A673 (cell line): ENCODE results near the gene LPCAT2. TPM values are rescaled to one million over a fixed set of nuclear protein-coding genes. Genes with fewer than 3 reads are reported as not detected.

Experiments used
- BruUV-seq: library from RNA; stranded (reverse); fragments of 400-500 nt; replicated peaks from 2 replicates; lab custom pipeline; 2021; lab: Mats Ljungman, UMichigan
- CTCF ChIA-PET: fragments of 300-600 bp; sonication (Branson Sonifier 250); formaldehyde crosslinking; loops from one replicate; lab custom pipeline; 2022; ENCODE audit warnings: antibody characterized with exemption; lab: Charles Lee
- POLR2A ChIA-PET: fragments of 300-600 bp; sonication (Branson Sonifier 250); formaldehyde crosslinking; loops from one replicate; lab custom pipeline; 2022; ENCODE audit warnings: antibody characterized with exemption; ENCODE audit not compliant: low non-redundant PET; lab: Charles Lee
- DNase-seq: peaks from one replicate; pipeline ENCODE4 v3.0.0-alpha.2; 2015; ENCODE audit warnings: low spot score
- H3K27ac ChIP-seq: fragments of 200-600 bp; sonication (generic); 2 replicates; pipeline ENCODE4 v1.5.1; 2016; ENCODE audit warnings: mixed run types, low read depth, mild to moderate bottlenecking, mixed read lengths, antibody characterized with exemption, low read length; ENCODE audit not compliant: poor library complexity, severe bottlenecking
- H3K27me3 ChIP-seq: fragments of 200-600 bp; sonication (generic); replicated peaks from 2 replicates; pipeline ENCODE4 v1.6.1; 2017; ENCODE audit warnings: mixed run types, low read depth, mild to moderate bottlenecking, mixed read lengths, antibody characterized with exemption, low read length; ENCODE audit not compliant: insufficient read depth, poor library complexity
- H3K36me3 ChIP-seq: fragments of 200-600 bp; sonication (generic); 2 replicates; pipeline ENCODE4 v1.6.1; 2016; ENCODE audit warnings: mixed run types, mild to moderate bottlenecking, mixed read lengths, antibody characterized with exemption, low read length; ENCODE audit not compliant: insufficient read depth, poor library complexity, severe bottlenecking
- H3K4me1 ChIP-seq: fragments of 200-600 bp; sonication (generic); 2 replicates; pipeline ENCODE4 v1.6.1; 2017; ENCODE audit warnings: mixed run types, mild to moderate bottlenecking, mixed read lengths, antibody characterized with exemption, low read length; ENCODE audit not compliant: insufficient read depth, poor library complexity, severe bottlenecking
- H3K4me3 ChIP-seq: fragments of 200-600 bp; sonication (generic); 2 replicates; pipeline ENCODE4 v1.5.1; 2016; ENCODE audit warnings: low read depth, mixed run types, mild to moderate bottlenecking, mixed read lengths, low read length; ENCODE audit not compliant: poor library complexity, severe bottlenecking
- H3K9me3 ChIP-seq: fragments of 200-600 bp; sonication (generic); 2 replicates; pipeline ENCODE4 v1.6.1; 2016; ENCODE audit warnings: mixed run types, low read depth, mild to moderate bottlenecking, mixed read lengths, antibody characterized with exemption, low read length; ENCODE audit not compliant: poor library complexity, severe bottlenecking
- CTCF ChIP-seq: fragments of 300-800, 200-600 bp; sonication (generic); conservative IDR thresholded peaks from 2 replicates; pipeline ENCODE4 v1.5.1; 2017; ENCODE audit warnings: low read depth, mild to moderate bottlenecking, antibody characterized with exemption, low read length, moderate library complexity, mixed read lengths
- EZH2 ChIP-seq: fragments of 200-600 bp; sonication (generic); IDR thresholded peaks from 2 replicates; pipeline ENCODE4 v1.6.1; 2017; ENCODE audit warnings: borderline replicate concordance, low read depth, mild to moderate bottlenecking, mixed read lengths, antibody characterized with exemption, low read length; ENCODE audit not compliant: poor library complexity, severe bottlenecking
- intact Hi-C: fragments of 100-400 bp; cut with micrococcal nuclease; formaldehyde crosslinking; loops from one replicate; pipeline ENCODE4 v1.10.0; 2022; ENCODE audit not compliant: unreplicated experiment
- total RNA-seq: library from RNA; stranded (reverse); gene quantifications from 2 replicates; pipeline ENCODE4 v1.2.3, GENCODE V29; 2021

Gene LPCAT2
- total RNA-seq, 1 experiment from 2014 or later, result 8.2 TPM

DNA sequence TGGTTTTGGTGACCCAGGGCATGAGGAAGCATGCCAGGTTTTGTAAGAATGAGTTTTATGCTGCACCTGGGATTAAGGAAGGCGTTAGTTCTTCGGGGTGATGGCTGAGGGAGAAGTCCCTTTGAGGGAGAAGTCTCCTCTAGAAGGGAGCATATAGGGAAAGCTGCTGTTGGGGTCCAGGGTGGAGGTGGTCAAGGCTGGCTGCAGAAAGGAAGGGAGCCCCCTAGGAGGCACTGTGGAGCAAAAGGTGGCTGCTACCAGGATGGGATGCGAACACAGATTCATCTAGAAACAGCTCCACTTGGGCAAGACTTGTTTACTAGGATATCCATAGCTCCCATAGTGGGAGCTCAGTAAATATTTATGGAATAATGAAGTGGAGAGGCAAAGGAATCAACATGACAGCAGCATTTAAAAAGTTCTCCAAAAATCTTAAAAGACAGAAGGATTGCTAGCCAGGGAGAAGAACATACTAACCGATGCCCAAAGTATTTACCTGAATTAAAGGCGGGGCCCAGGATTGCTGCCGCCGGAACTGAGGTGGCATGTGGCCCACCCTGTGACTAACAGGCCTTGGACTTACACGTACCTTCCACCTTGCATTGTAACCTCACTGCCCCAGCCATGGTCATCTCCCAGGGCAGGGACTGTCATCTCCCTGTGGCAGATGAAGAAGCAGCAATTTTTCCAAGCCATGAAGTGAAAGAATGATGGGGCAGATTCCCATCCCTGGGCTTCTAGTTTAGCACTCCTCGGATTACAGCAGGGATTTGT, 7.1 kb upstream of the LPCAT2 start:
- Histone ChIP-seq H3K4me3 (no peak overlapping the region), H3K27me3 (no peaks in the 10 kb centered on the region), H3K36me3 (no peaks in the 10 kb centered on the region), H3K9me3 (no peaks in the 10 kb centered on the region), H3K4me1 (peaks cover 28% of the 10 kb centered on the region), H3K27ac (no peak overlapping the region)
- ChIA-PET POLR2A (no interaction called here), CTCF (no interaction called here)
- TF ChIP-seq EZH2 (no peak), CTCF (peak; percentile 45)
- BruUV-seq, result no TSS peak
- intact Hi-C loops, result no loop called here
- no peak for DNase-seq

DNA sequence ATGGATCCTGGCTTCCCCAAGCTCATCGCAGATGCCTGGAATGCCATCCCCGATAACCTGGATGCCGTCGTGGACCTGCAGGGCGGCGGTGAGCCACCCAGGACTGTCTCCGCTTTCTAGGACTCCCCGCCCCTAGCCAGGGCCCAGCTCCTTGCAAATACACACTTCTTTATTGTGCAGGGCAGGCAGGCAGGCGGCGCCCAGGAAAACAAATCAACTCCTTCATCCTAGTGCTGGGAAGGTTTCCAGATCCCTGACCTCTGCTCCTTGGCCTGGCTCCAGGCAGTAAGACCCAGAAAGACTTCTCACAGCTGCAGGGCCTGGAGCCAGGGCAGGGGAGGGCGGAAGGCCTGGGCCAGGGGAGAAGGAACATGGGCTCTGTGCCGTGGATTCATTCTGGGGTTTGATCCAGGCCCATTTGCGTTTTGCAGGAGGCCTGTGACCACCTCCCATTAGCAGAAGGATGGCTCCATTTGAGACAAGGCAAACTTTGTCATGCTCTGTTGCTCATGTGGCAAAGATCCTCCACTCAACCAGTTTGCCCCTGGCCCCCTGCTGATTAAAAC, 6.0 kb upstream of the LPCAT2 start:
- ChIA-PET POLR2A (no interaction called here), CTCF (no interaction called here)
- Histone ChIP-seq H3K9me3 (no peaks in the 10 kb centered on the region), H3K36me3 (no peaks in the 10 kb centered on the region), H3K27ac (no peak overlapping the region), H3K27me3 (no peaks in the 10 kb centered on the region), H3K4me1 (peaks cover 28% of the 10 kb centered on the region), H3K4me3 (no peak overlapping the region)
- TF ChIP-seq EZH2 (no peak), CTCF (no peak)
- BruUV-seq, result no TSS peak
- intact Hi-C loops, result no loop called here
- DNase-seq, result no peak

DNA sequence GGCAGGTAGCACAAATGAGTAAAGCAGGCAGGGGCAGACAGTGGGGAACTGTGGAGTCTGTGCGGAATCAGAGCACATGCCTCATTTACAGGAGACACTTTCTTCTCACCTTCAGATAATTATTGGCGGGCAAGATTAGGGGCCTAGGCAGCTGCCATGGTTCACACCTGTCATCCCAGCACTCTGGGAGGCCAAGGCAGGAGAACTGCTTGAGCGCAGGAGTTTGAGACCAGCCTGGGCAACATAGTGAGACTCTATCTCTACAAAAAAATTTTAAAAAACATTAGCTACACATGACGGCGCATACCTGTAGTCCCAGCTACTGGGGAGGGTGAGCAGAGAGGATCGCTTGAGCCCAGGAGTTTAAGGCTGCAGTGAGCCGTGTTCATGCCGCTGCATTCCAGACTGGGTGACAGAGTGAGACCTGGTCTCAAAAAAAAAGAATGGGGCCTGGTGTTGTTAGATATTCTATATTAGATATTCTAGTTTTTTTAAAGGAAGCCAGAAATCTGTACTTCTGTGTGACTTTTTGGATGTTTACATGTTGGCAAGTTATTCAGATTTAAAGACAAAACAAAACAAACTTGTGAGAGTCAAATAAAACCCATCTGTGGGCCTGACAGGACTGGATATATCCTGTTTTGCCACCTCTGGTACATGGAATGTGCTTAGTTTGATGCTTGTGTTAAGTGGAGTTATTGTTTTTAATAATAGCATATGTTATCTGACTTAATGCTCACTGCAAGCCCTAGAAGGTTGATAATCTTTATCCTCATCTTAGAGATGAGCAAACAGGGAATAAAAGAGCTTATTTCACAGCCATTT, 4.9 kb upstream of the LPCAT2 start:
- Histone ChIP-seq H3K9me3 (no peaks in the 10 kb centered on the region), H3K4me1 (peaks cover 28% of the 10 kb centered on the region), H3K4me3 (no peak overlapping the region), H3K27me3 (no peaks in the 10 kb centered on the region), H3K27ac (no peak overlapping the region), H3K36me3 (no peaks in the 10 kb centered on the region)
- TF ChIP-seq CTCF (no peak), EZH2 (no peak)
- BruUV-seq, result no TSS peak
- intact Hi-C loops, result no loop called here
- DNase-seq, result no peak
- ChIA-PET POLR2A (no interaction called here), CTCF (no interaction called here)
